Measurements from ENCODE around the gene MNT. TPM values are rescaled to one million over a fixed set of nuclear protein-coding genes. Genes with fewer than 3 reads are reported as not detected.

MNT gene
- total and polyA plus RNA-seq, 9 of the 15 experiments (the other 6 are each of a cell fraction or from before 2014, with no cell fraction given), result 0.18 to 23.8 (median 5.3) TPM

- TF ChIP-seq CBX2 (IDR thresholded peaks at IDR 0.05; ENCODE audit: insufficient read depth, low read length, poor library complexity, severe bottlenecking) (no peak), E2F4 (CRISPR knock-in tag; IDR thresholded peaks at IDR 0.05; ENCODE audit: low read depth) (0 out of 2 replicates have a peak, but pooled peaks have one; percentile 21), GATAD2A (IDR thresholded peaks at IDR 0.05) (no peak), XRCC5 (IDR thresholded peaks at IDR 0.05; ENCODE audit: low read depth, low read length) (no peak), ZNF740 (CRISPR knock-in tag; IDR thresholded peaks at IDR 0.05) (no peak), ZNF740 (tag; IDR thresholded peaks at IDR 0.05) (no peak), MAX (CRISPR knock-in tag; IDR thresholded peaks at IDR 0.05) (peak; percentile 89), NUFIP1 (IDR thresholded peaks at IDR 0.05; ENCODE audit: partially characterized antibody) (no peak), ZNF253 (CRISPR knock-in tag; conservative IDR thresholded peaks at IDR 0.05) (no peak), RBM15 (IDR thresholded peaks at IDR 0.05; ENCODE audit: insufficient read depth, low read length) (no peak), FOXO4 (CRISPR knock-in tag; IDR thresholded peaks at IDR 0.05) (no peak), DLX4 (CRISPR knock-in tag; IDR thresholded peaks at IDR 0.05) (no peak), JUNB (CRISPR knock-in tag; conservative IDR thresholded peaks at IDR 0.05) (no peak), RBM34 (IDR thresholded peaks at IDR 0.05; ENCODE audit: borderline replicate concordance, insufficient read depth, low read length) (no peak), ZFX (CRISPR knock-in tag; IDR thresholded peaks at IDR 0.05) (peak; percentile 79), ZNF175 (CRISPR knock-in tag; IDR thresholded peaks at IDR 0.05; ENCODE audit: low read depth) (no peak), POLR2G (IDR thresholded peaks at IDR 0.05; ENCODE audit: low read depth, low read length) (peak; percentile 95), ATF6 (CRISPR knock-in tag; IDR thresholded peaks at IDR 0.05) (no peak), ARHGAP35 (IDR thresholded peaks at IDR 0.05; ENCODE audit: partially characterized antibody) (no peak), CHD1 (IDR thresholded peaks at IDR 0.05; ENCODE audit: low read length) (no peak)
Observed at GRCh38 chr17:2336215-2336851, 64.5 kb downstream of the MNT start, which contains the start of gene TSR1 (continued).

Data from K562 (cell line).